Kidney capillary endothelial cell (primary cell): ENCODE data around the gene MGST3.
"Not testable (repeated sequence)": the region's sequence is repeated elsewhere in the genome, so short reads cannot be mapped to it uniquely, and the experiment has no call there.

ENCODE experiments used
- DNase-seq: peaks from one replicate; pipeline ENCODE4 v3.0.0-alpha.2; 2018; ENCODE audit warnings: low spot score

MGST3 gene

DNA sequence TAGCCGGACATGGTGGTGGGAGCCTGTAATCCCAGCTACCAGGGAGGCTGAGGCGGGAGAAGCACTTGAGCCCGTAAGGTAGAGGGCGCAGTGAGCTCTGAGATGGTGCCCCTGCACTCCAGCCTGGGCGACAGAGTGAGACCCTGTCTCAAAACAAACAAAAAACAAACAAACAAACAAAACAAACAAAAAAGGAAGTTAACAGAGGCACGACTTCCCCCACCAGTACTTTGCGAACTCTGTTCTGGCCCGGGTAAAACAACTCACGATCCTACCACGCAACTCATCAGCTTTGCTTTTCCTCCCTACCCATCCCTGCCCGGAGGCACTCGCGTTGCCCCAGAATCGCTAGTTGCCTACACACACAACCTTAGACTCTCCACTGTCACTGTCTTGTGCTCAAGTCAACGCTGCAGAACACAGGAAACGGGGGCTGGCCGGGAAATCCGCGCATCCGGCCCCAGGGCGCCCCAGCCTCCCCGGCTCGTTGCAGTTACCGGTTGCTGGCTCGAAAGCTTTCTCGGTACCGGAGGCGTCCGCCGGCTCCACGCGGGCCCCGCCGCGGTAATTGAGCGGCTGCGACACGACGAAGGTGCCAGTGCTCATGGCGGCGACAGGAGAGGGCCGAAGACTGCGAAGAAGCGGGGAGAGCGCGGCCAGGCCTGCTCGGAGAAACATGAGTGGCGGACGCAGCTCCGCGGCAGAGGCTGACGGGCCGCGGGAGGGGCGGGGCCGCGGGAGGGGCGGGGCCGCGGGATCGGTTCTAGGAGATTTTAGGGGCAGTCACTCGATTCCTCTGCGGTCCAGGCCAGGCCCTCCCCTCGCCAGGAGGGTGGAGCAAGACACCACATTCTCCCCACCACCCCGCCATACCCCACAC, 67.1 kb downstream of the MGST3 start, which contains the start of gene ALDH9A1:
Gene ALDH9A1, minus strand, starts transcription at position 682 of the 880 bp plus-strand sequence. Its CDS starts 4 bp downstream, at position 678.
- DNase-seq, result peak; percentile 75

GRCh38 chr1:165698761-165699052, 67.7 kb downstream of the MGST3 start:
- no peak for DNase-seq

DNA sequence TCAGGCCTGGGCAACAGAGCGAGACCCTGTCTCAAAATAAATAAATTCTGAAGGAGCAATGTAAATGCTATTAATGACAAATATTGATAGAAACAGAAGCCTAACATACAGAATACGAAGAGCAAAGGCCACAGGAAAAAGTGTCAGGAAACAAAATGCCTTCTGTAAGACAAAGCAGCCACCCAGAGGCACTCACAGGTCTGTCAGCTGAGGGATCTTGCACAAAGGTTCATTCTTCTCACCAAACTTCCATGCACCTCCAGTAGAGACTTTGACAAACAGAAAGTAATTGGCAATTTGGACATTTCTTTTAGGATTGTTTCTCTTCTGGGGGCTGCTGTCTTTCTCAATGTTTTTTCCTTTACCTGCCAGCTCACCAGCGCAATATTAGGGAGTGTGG, 68.5 kb downstream of the MGST3 start:
- no peak for DNase-seq

DNA sequence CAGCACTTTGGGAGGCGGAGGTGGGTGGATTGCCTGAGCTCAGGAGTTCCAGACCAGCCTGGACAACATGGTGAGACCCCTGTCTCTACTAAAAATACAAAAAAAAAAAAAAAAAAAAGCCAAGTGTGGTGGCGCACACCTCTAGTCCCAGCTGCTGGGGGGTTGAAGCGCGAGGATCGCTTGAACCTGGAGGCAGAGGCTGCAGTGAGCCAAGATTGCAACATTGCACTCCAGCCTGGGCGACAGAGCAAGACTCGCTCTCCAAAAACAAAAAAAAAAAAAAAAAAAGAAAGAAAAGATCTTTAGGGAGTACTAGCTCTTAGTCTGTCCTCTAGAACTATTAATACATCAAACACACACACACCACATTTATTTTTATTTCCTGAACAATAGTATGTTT, 70.9 kb downstream of the MGST3 start:
- not testable (repeated sequence) for DNase-seq

DNA sequence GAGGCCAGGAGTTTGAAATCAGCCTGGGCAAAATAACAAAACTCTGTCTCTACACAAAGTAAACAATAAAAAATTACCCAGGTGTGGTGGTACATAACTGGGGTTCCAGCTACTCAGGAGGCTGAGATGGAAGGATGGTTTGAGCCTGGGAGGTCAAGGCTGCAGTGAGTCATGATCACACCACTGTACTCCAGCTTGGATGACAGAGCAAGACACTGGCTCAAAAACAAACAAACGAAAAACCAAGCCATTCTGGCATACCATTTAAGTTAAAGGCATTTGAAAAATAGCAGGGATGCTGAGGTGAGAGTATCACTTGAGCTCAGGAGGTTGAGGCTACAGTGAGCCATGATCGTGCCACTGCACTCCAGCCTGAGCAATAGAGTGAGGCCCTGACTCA, 72.6 kb downstream of the MGST3 start:
- DNase-seq, result no peak
